ENCODE data around the gene EHD4.
A peak's percentile ranks its signal among the peaks of the same experiment; 100 is the strongest.

Gene EHD4

GRCh38 chr15:41958002-41958420 lies 14.3 kb downstream of the EHD4 start:
- DNase-seq (ENCODE audit: low read depth in 2 of 3, low spot score in 2 of 3) = no peak

- DNase-seq (ENCODE audit: low read depth in 2 of 3, low spot score in 2 of 3) = no peak
Measured at GRCh38 chr15:41957021-41957897, 15.1 kb downstream of the EHD4 start.

GRCh38 chr15:41955807-41956525 lies 16.4 kb downstream of the EHD4 start:
- no peak for DNase-seq (ENCODE audit: low read depth in 2 of 3, low spot score in 2 of 3)

GRCh38 chr15:41955100-41955499 lies 17.3 kb downstream of the EHD4 start:
- DNase-seq (ENCODE audit: low read depth in 2 of 3, low spot score in 2 of 3) = no peak

GRCh38 chr15:41954036-41954435 lies 18.3 kb downstream of the EHD4 start:
- no peak for DNase-seq (ENCODE audit: low read depth in 2 of 3, low spot score in 2 of 3)

GRCh38 chr15:41952013-41952563 lies 20.3 kb downstream of the EHD4 start:
- no peak for DNase-seq (ENCODE audit: low read depth in 2 of 3, low spot score in 2 of 3)

- DNase-seq (ENCODE audit: low read depth in 2 of 3, low spot score in 2 of 3) = no peak
Measured at GRCh38 chr15:41951571-41951970, 20.8 kb downstream of the EHD4 start.

- no peak for DNase-seq (ENCODE audit: low read depth in 2 of 3, low spot score in 2 of 3)
Measured at GRCh38 chr15:41950489-41950888, 21.9 kb downstream of the EHD4 start.

GRCh38 chr15:41950127-41950483 lies 22.3 kb downstream of the EHD4 start:
- no peak for DNase-seq (ENCODE audit: low read depth in 2 of 3, low spot score in 2 of 3)

GRCh38 chr15:41949401-41950126 lies 22.8 kb downstream of the EHD4 start:
- DNase-seq (ENCODE audit: low read depth in 2 of 3, low spot score in 2 of 3) = no peak

- no peak for DNase-seq (ENCODE audit: low read depth in 2 of 3, low spot score in 2 of 3)
Measured at GRCh38 chr15:41948490-41948889, 23.9 kb downstream of the EHD4 start.

GRCh38 chr15:41946970-41947369 lies 25.4 kb downstream of the EHD4 start:
- no peak for DNase-seq (ENCODE audit: low read depth in 2 of 3, low spot score in 2 of 3)

GRCh38 chr15:41945731-41946130 lies 26.6 kb downstream of the EHD4 start:
- DNase-seq (ENCODE audit: low read depth in 2 of 3, low spot score in 2 of 3) = no peak

GRCh38 chr15:41945221-41945620 lies 27.1 kb downstream of the EHD4 start:
- no peak for DNase-seq (ENCODE audit: low read depth in 2 of 3, low spot score in 2 of 3)

- DNase-seq (ENCODE audit: low read depth in 2 of 3, low spot score in 2 of 3) = no peak
Measured at GRCh38 chr15:41944313-41944940, 27.9 kb downstream of the EHD4 start.

- no peak for DNase-seq (ENCODE audit: low read depth in 2 of 3, low spot score in 2 of 3)
Measured at GRCh38 chr15:41943543-41944312, 28.6 kb downstream of the EHD4 start.

GRCh38 chr15:41942886-41943285 lies 29.5 kb downstream of the EHD4 start:
- DNase-seq (ENCODE audit: low read depth in 2 of 3, low spot score in 2 of 3) = no peak

- DNase-seq (ENCODE audit: low read depth in 2 of 3, low spot score in 2 of 3) = no peak
Measured at GRCh38 chr15:41941644-41942415, 30.5 kb downstream of the EHD4 start.

GRCh38 chr15:41940441-41940857 lies 31.9 kb downstream of the EHD4 start:
- DNase-seq (ENCODE audit: low read depth in 2 of 3, low spot score in 2 of 3) = peak in 2 of 3 experiments; percentile 19 to 41

All from activated CD8-positive, alpha-beta memory T cell treated with anti-CD3 and anti-CD28 coated beads for 48 hours (primary cell).